ENCODE results near the gene G3BP1.

- TF ChIP-seq REST (IDR thresholded peaks at IDR 0.05; ENCODE audit: low read depth) (no peak), EP300 (IDR thresholded peaks at IDR 0.05; ENCODE audit: borderline replicate concordance) (no peak), TCF12 (IDR thresholded peaks at IDR 0.05; ENCODE audit: low read depth) (no peak), TAF1 (IDR thresholded peaks at IDR 0.05; ENCODE audit: low read depth) (no peak), CEBPB (IDR thresholded peaks at IDR 0.05) (no peak)
These were observed 37.7 kb upstream of the G3BP1 start for GRCh38 chr5:151734064-151734408.

All from Ishikawa (cell line).